GM19397 (cell line): ENCODE data around the gene TMBIM6.
"Not testable (repeated sequence)": the region's sequence is repeated elsewhere in the genome, so short reads cannot be mapped to it uniquely, and the experiment has no call there.

Source experiments
- ATAC-seq: cut with Tn5 transposase; IDR thresholded peaks from one replicate; pipeline ENCODE4 v1.9.1; 2021; ENCODE audit warnings: mild to moderate bottlenecking, moderate library complexity; ENCODE audit not compliant: unreplicated experiment

The TMBIM6 gene

GRCh38 chr12:49776413-49776812, 35.1 kb downstream of the TMBIM6 start:
- no peak for ATAC-seq

- ATAC-seq: no peak
Measured at GRCh38 chr12:49776858-49777257, 35.5 kb downstream of the TMBIM6 start.

- ATAC-seq: no peak
Measured at GRCh38 chr12:49777341-49777740, 36.0 kb downstream of the TMBIM6 start.

GRCh38 chr12:49777800-49778748, 36.7 kb downstream of the TMBIM6 start:
- no peak for ATAC-seq

GRCh38 chr12:49779581-49779980, 38.2 kb downstream of the TMBIM6 start:
- ATAC-seq: no peak

GRCh38 chr12:49780914-49781313, 39.6 kb downstream of the TMBIM6 start:
- not testable (repeated sequence) for ATAC-seq

- ATAC-seq: no peak
Measured at GRCh38 chr12:49783917-49784676, 42.7 kb downstream of the TMBIM6 start.

GRCh38 chr12:49784756-49785409, 43.5 kb downstream of the TMBIM6 start:
- ATAC-seq: no peak

GRCh38 chr12:49787672-49788071, 46.3 kb downstream of the TMBIM6 start:
- no peak for ATAC-seq

- no peak for ATAC-seq
Measured at GRCh38 chr12:49789992-49790391, 48.6 kb downstream of the TMBIM6 start.

GRCh38 chr12:49790741-49791555, 49.6 kb downstream of the TMBIM6 start:
- no peak for ATAC-seq

GRCh38 chr12:49791700-49792099, 50.3 kb downstream of the TMBIM6 start:
- ATAC-seq: no peak

- no peak for ATAC-seq
Measured at GRCh38 chr12:49792181-49792970, 51.0 kb downstream of the TMBIM6 start.

GRCh38 chr12:49792976-49793580, 51.7 kb downstream of the TMBIM6 start:
- no peak for ATAC-seq

- ATAC-seq: no peak
Measured at GRCh38 chr12:49793620-49794019, 52.3 kb downstream of the TMBIM6 start.

GRCh38 chr12:49794021-49794420, 52.7 kb downstream of the TMBIM6 start:
- ATAC-seq: no peak

GRCh38 chr12:49794811-49795653, 53.7 kb downstream of the TMBIM6 start:
- ATAC-seq: no peak

GRCh38 chr12:49795654-49796105, 54.3 kb downstream of the TMBIM6 start:
- ATAC-seq: no peak
